RWPE2 (cell line): ENCODE measurements around the gene SERPINA6.

ENCODE experiments used
- ATAC-seq: fragments of 200-7000 bp; cut with Tn5 transposase; 3 replicates; pipeline ENCODE4 v1.9.1; 2021; ENCODE audit warnings: low read depth
- DNase-seq: peaks from one replicate; pipeline ENCODE4 v3.0.0-alpha.2; 2020; ENCODE audit warnings: low spot score
- H3K27ac ChIP-seq: fragments of 450-650 bp; 2 replicates; pipeline ENCODE4 v1.5.1; 2017; ENCODE audit warnings: mild to moderate bottlenecking; ENCODE audit not compliant: poor library complexity, severe bottlenecking
- H3K27me3 ChIP-seq: fragments of 250-450 bp; sonication (Bioruptor Pico); 2 replicates; pipeline ENCODE4 v1.5.1; 2021; ENCODE audit warnings: mild to moderate bottlenecking, moderate library complexity; ENCODE audit not compliant: insufficient read depth, poor library complexity, severe bottlenecking
- H3K36me3 ChIP-seq: fragments of 250-450 bp; sonication (Bioruptor Pico); 2 replicates; pipeline ENCODE4 v1.5.1; 2020; ENCODE audit warnings: low read depth, mild to moderate bottlenecking, moderate library complexity
- H3K4me1 ChIP-seq: fragments of 250-450 bp; sonication (Bioruptor Pico); 2 replicates; pipeline ENCODE4 v1.5.1; 2021; ENCODE audit warnings: mild to moderate bottlenecking, moderate library complexity; ENCODE audit not compliant: insufficient read depth, poor library complexity, severe bottlenecking
- H3K4me3 ChIP-seq: fragments of 250-450 bp; sonication (Bioruptor Pico); 2 replicates; pipeline ENCODE4 v1.5.1; 2021; ENCODE audit warnings: mild to moderate bottlenecking, moderate library complexity; ENCODE audit not compliant: severe bottlenecking
- H3K9me3 ChIP-seq: fragments of 250-450 bp; sonication (Bioruptor Pico); 2 replicates; pipeline ENCODE4 v1.5.1; 2021; ENCODE audit warnings: mild to moderate bottlenecking, moderate library complexity; ENCODE audit not compliant: severe bottlenecking
- CTCF ChIP-seq: fragments of 450-650 bp; IDR thresholded peaks from one replicate; pipeline ENCODE4 v1.5.1; 2017; ENCODE audit warnings: mild to moderate bottlenecking, moderate library complexity; ENCODE audit not compliant: poor library complexity, severe bottlenecking

Gene SERPINA6

GRCh38 chr14:94341656-94342333, 18.7 kb upstream of the SERPINA6 start:
- no peaks in the 10 kb centered on the region for H3K27me3 ChIP-seq
- ATAC-seq = no peak; the same call in 2 of the 3 replicates
- H3K9me3 ChIP-seq = no peaks in the 10 kb centered on the region
- H3K36me3 ChIP-seq = no peaks in the 10 kb centered on the region
- no peak for DNase-seq
- no peak for TF ChIP-seq CTCF
- H3K4me3 ChIP-seq = no peak overlapping the region
- H3K4me1 ChIP-seq = peaks cover 37% of the 10 kb centered on the region
- H3K27ac ChIP-seq = peak overlapping the region; percentile 41

GRCh38 chr14:94340533-94340932, 17.4 kb upstream of the SERPINA6 start:
- no peak for TF ChIP-seq CTCF
- Histone ChIP-seq H3K27ac (no peak overlapping the region), H3K36me3 (no peaks in the 10 kb centered on the region), H3K4me1 (peaks cover 34% of the 10 kb centered on the region), H3K4me3 (no peak overlapping the region), H3K27me3 (no peaks in the 10 kb centered on the region), H3K9me3 (no peaks in the 10 kb centered on the region)
- DNase-seq (no peak), ATAC-seq (no peak)

GRCh38 chr14:94338023-94338422, 14.9 kb upstream of the SERPINA6 start:
- ATAC-seq (no peak), DNase-seq (no peak)
- no peak for TF ChIP-seq CTCF
- Histone ChIP-seq H3K27ac (no peak overlapping the region), H3K27me3 (no peaks in the 10 kb centered on the region), H3K9me3 (no peaks in the 10 kb centered on the region), H3K4me1 (peaks cover 34% of the 10 kb centered on the region), H3K36me3 (no peaks in the 10 kb centered on the region), H3K4me3 (no peak overlapping the region)

GRCh38 chr14:94337274-94337673, 14.1 kb upstream of the SERPINA6 start:
- no peak for DNase-seq
- TF ChIP-seq CTCF = no peak
- ATAC-seq = no peak

GRCh38 chr14:94334872-94335271, 11.7 kb upstream of the SERPINA6 start:
- DNase-seq (no peak), ATAC-seq (peak; percentile 93)

More at GRCh38 chr14:94337274-94337673, 14.1 kb upstream of the SERPINA6 start:
- Histone ChIP-seq H3K4me3 (no peak overlapping the region), H3K27ac (no peak overlapping the region), H3K9me3 (no peaks in the 10 kb centered on the region), H3K4me1 (peaks cover 28% of the 10 kb centered on the region), H3K36me3 (no peaks in the 10 kb centered on the region), H3K27me3 (no peaks in the 10 kb centered on the region)

More at GRCh38 chr14:94334872-94335271, 11.7 kb upstream of the SERPINA6 start:
- Histone ChIP-seq H3K4me1 (peaks cover 19% of the 10 kb centered on the region), H3K4me3 (no peak overlapping the region), H3K27ac (peak overlapping the region; percentile 24), H3K36me3 (no peaks in the 10 kb centered on the region), H3K9me3 (no peaks in the 10 kb centered on the region), H3K27me3 (no peaks in the 10 kb centered on the region)
- no peak for TF ChIP-seq CTCF
